AG09309 (cell line): ENCODE results near the gene KCNH4.
"Not testable (repeated sequence)": the region's sequence is repeated elsewhere in the genome, so short reads cannot be mapped to it uniquely, and the experiment has no call there.

Source experiments
- DNase-seq: peaks from one replicate; pipeline ENCODE4 v3.0.0-alpha.2; 2010; ENCODE audit warnings: low read depth
- H3K4me3 ChIP-seq: 2 replicates; pipeline ENCODE4 v1.5.1; 2011; ENCODE audit warnings: mild to moderate bottlenecking, low read depth, low read length, moderate library complexity; ENCODE audit not compliant: control insufficient read depth
- CTCF ChIP-seq: IDR thresholded peaks from 2 replicates; pipeline ENCODE4 v1.5.1; 2011; ENCODE audit warnings: mild to moderate bottlenecking, low read depth, low read length, inconsistent platforms; ENCODE audit not compliant: insufficient read depth, control insufficient read depth; ENCODE audit errors: missing control alignments

Gene KCNH4

GRCh38 chr17:42180922-42181850 is at the start of gene KCNH4:
KCNH4 (minus strand) TSS chr17:42181142; CDS start chr17:42180945, 197 bp downstream.
- TF ChIP-seq CTCF: peak; percentile 62
- H3K4me3 ChIP-seq: peak within 1 kb of the TSS; percentile 1
- DNase-seq: peak; percentile 16

GRCh38 chr17:42230225-42230624 is 49.3 kb upstream of the KCNH4 start:
- TF ChIP-seq CTCF: no peak
- DNase-seq: no peak
- no peak overlapping the region for H3K4me3 ChIP-seq

GRCh38 chr17:42227849-42228700 is 47.1 kb upstream of the KCNH4 start:
- DNase-seq: no peak
- TF ChIP-seq CTCF: no peak

GRCh38 chr17:42225646-42226045 is 44.7 kb upstream of the KCNH4 start:
- TF ChIP-seq CTCF: no peak

More at GRCh38 chr17:42227849-42228700, 47.1 kb upstream of the KCNH4 start:
- no peak overlapping the region for H3K4me3 ChIP-seq

GRCh38 chr17:42224651-42225050 is 43.7 kb upstream of the KCNH4 start:
- TF ChIP-seq CTCF: no peak
- DNase-seq: no peak
- H3K4me3 ChIP-seq: no peak overlapping the region

More at GRCh38 chr17:42225646-42226045, 44.7 kb upstream of the KCNH4 start:
- DNase-seq: no peak
- H3K4me3 ChIP-seq: no peak overlapping the region

GRCh38 chr17:42221886-42222745 is 41.2 kb upstream of the KCNH4 start:
- no peak for DNase-seq
- H3K4me3 ChIP-seq: no peak overlapping the region
- peak; percentile 78 for TF ChIP-seq CTCF

- not testable (repeated sequence) for H3K4me3 ChIP-seq, DNase-seq
These were observed 38.3 kb upstream of the KCNH4 start for GRCh38 chr17:42219280-42219679.
